OCI-M1 (cell line): ENCODE measurements around the gene MED14.

Source experiments
- DNase-seq: peaks from one replicate; lab custom pipeline; 2025; lab: John Stamatoyannopoulos, UW

MED14 gene

DNA sequence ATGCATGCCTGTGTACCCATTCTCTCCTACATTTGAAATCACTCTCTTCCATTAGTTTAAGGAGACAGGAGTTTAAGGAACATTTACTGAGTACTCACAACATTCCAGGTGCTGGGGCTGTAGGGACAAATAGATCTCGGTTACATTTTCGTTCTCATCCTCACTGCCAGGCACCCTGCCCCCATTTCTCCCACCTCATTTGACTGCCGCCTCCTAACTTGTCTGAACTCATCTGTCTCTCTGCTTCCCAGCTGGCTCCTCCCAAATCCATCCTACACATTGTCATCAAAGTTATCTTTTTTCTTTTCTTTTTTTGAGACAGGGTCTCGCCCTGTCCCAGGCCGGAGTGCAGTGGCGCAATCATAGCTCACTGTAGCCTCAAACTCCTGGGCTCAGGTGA lies 131.9 kb downstream of the MED14 start:
- no peak for DNase-seq
